Nephron progenitor cell (in vitro differentiated cells): Measurements from ENCODE around the gene KDM4B.

ENCODE experiments used
- DNase-seq: peaks from one replicate; pipeline ENCODE4 v3.0.0; 2021
- H3K27ac Mint-ChIP-seq: 2 replicates; pipeline ENCODE4 v1.8.0; 2021; ENCODE audit warnings: mild to moderate bottlenecking, moderate library complexity, mixed read lengths
- H3K27me3 Mint-ChIP-seq: 2 replicates; pipeline ENCODE4 v1.8.0; 2021; ENCODE audit warnings: mild to moderate bottlenecking, low read depth, mixed read lengths; ENCODE audit not compliant: poor library complexity
- H3K36me3 Mint-ChIP-seq: 2 replicates; pipeline ENCODE4 v1.8.0; 2021; ENCODE audit warnings: low read depth, mixed read lengths
- H3K4me1 Mint-ChIP-seq: 2 replicates; pipeline ENCODE4 v1.8.0; 2021; ENCODE audit warnings: mixed read lengths
- H3K4me3 Mint-ChIP-seq: 2 replicates; pipeline ENCODE4 v1.8.0; 2021; ENCODE audit warnings: mild to moderate bottlenecking, moderate library complexity, mixed read lengths
- H3K9me3 Mint-ChIP-seq: 2 replicates; pipeline ENCODE4 v1.8.0; 2021; ENCODE audit warnings: mild to moderate bottlenecking, moderate library complexity, mixed read lengths
- CTCF ChIP-seq: fragments of 200-600 bp; sonication (generic); IDR thresholded peaks from 2 replicates; pipeline ENCODE4 v1.5.0; 2021; ENCODE audit warnings: antibody characterized with exemption

Gene KDM4B

GRCh38 chr19:5063873-5064645 is 95.1 kb downstream of the KDM4B start:
- H3K4me1 Mint-ChIP-seq, result peaks cover 34% of the 10 kb centered on the region
- DNase-seq, result no peak
- H3K9me3 Mint-ChIP-seq, result peaks cover 22% of the 10 kb centered on the region
- H3K27me3 Mint-ChIP-seq, result peaks cover 13% of the 10 kb centered on the region
- peaks cover 47% of the 10 kb centered on the region for H3K36me3 Mint-ChIP-seq
- H3K4me3 Mint-ChIP-seq, result no peak overlapping the region
- H3K27ac Mint-ChIP-seq, result no peak overlapping the region
- no peak for TF ChIP-seq CTCF

- DNase-seq, result no peak
- H3K4me3 Mint-ChIP-seq, result no peak overlapping the region
- peaks cover 13% of the 10 kb centered on the region for H3K27me3 Mint-ChIP-seq
- no peak overlapping the region for H3K27ac Mint-ChIP-seq
- peaks cover 47% of the 10 kb centered on the region for H3K36me3 Mint-ChIP-seq
- TF ChIP-seq CTCF, result no peak
- H3K9me3 Mint-ChIP-seq, result peaks cover 22% of the 10 kb centered on the region
- peaks cover 36% of the 10 kb centered on the region for H3K4me1 Mint-ChIP-seq
These were observed 96.0 kb downstream of the KDM4B start for GRCh38 chr19:5064896-5065295.

GRCh38 chr19:5065663-5066093 is 96.8 kb downstream of the KDM4B start:
- Mint-ChIP-seq H3K4me1 (peaks cover 43% of the 10 kb centered on the region), H3K4me3 (no peak overlapping the region), H3K27ac (no peak overlapping the region), H3K9me3 (peaks cover 22% of the 10 kb centered on the region), H3K36me3 (peaks cover 46% of the 10 kb centered on the region), H3K27me3 (peaks cover 13% of the 10 kb centered on the region)
- no peak for DNase-seq
- TF ChIP-seq CTCF, result no peak

- H3K4me3 Mint-ChIP-seq, result peak overlapping the region; percentile 23
- H3K4me1 Mint-ChIP-seq, result peaks cover 42% of the 10 kb centered on the region
- H3K36me3 Mint-ChIP-seq, result peaks cover 40% of the 10 kb centered on the region
- no peak for DNase-seq
- TF ChIP-seq CTCF, result no peak
- H3K27ac Mint-ChIP-seq, result no peak overlapping the region
- peaks cover 13% of the 10 kb centered on the region for H3K27me3 Mint-ChIP-seq
- peaks cover 14% of the 10 kb centered on the region for H3K9me3 Mint-ChIP-seq
These were observed 97.9 kb downstream of the KDM4B start for GRCh38 chr19:5066768-5067167.

GRCh38 chr19:5067678-5068077 is 98.8 kb downstream of the KDM4B start:
- peaks cover 13% of the 10 kb centered on the region for H3K27me3 Mint-ChIP-seq
- TF ChIP-seq CTCF, result no peak
- no peak overlapping the region for H3K27ac Mint-ChIP-seq
- DNase-seq, result peak; percentile 23
- H3K9me3 Mint-ChIP-seq, result peaks cover 7% of the 10 kb centered on the region
- H3K4me3 Mint-ChIP-seq, result peak overlapping the region; percentile 11
- H3K36me3 Mint-ChIP-seq, result peaks cover 31% of the 10 kb centered on the region
- H3K4me1 Mint-ChIP-seq, result peaks cover 42% of the 10 kb centered on the region
